CD4-positive, alpha-beta memory T cell (primary cell): ENCODE results near the gene CELF4. TPM values are rescaled to one million over a fixed set of nuclear protein-coding genes. Genes with fewer than 3 reads are reported as not detected.

Source experiments
- CTCF ChIA-PET: fragments of 350-600 bp; sonication (Branson Sonifier 250); formaldehyde crosslinking; loops from one replicate; lab custom pipeline; 2021; ENCODE audit warnings: inconsistent platforms; ENCODE audit not compliant: partially characterized antibody; lab: Charles Lee
- POLR2A ChIA-PET: fragments of 350-600 bp; sonication (Branson Sonifier 250); formaldehyde crosslinking; loops from one replicate; lab custom pipeline; 2021; ENCODE audit not compliant: partially characterized antibody; lab: Charles Lee
- DNase-seq, 5 donors: peaks; one replicate each; pipeline versions ENCODE4 v3.0.0 to v3.0.0-alpha.2; 2020 to 2022; ENCODE audit warnings: mixed read lengths in 1 of 5
- H3K27ac ChIP-seq: one replicate; pipeline ENCODE4 v1.7.0; 2013; ENCODE audit warnings: low read depth, low read length
- H3K27me3 ChIP-seq: 2 replicates; pipeline ENCODE4 v1.7.0; 2013; ENCODE audit warnings: mild to moderate bottlenecking, low read length, moderate library complexity; ENCODE audit not compliant: insufficient read depth
- H3K36me3 ChIP-seq: 2 replicates; pipeline ENCODE4 v1.7.0; 2013; ENCODE audit warnings: mild to moderate bottlenecking, low read length, moderate library complexity; ENCODE audit not compliant: insufficient read depth
- H3K4me1 ChIP-seq: 2 replicates; pipeline ENCODE4 v1.7.0; 2013; ENCODE audit warnings: mild to moderate bottlenecking, low read length, moderate library complexity; ENCODE audit not compliant: insufficient read depth
- H3K4me3 ChIP-seq, 2 donors: one replicate each; pipeline ENCODE4 v1.7.0; 2013; ENCODE audit warnings: low read length in 2 of 2, mild to moderate bottlenecking in 1 of 2
- H3K9me3 ChIP-seq, 2 donors: one replicate each; pipeline ENCODE4 v1.7.0; 2013; ENCODE audit warnings: low read length in 2 of 2, control low read depth in 1 of 2; ENCODE audit not compliant: control insufficient read depth in 1 of 2
- H3K27ac Mint-ChIP-seq, 7 donors: one replicate each; pipeline ENCODE4 v1.8.0; 2020 to 2021; ENCODE audit warnings: mixed read lengths in 7 of 7, mild to moderate bottlenecking in 6 of 7, inconsistent platforms in 3 of 7, moderate library complexity in 3 of 7
- H3K27me3 Mint-ChIP-seq, 2 donors: one replicate each; pipeline ENCODE4 v1.8.0; 2020 to 2021; ENCODE audit warnings: mixed read lengths in 2 of 2
- H3K36me3 Mint-ChIP-seq, 2 donors: one replicate each; pipeline ENCODE4 v1.8.0; 2020 to 2021; ENCODE audit warnings: mixed read lengths in 2 of 2, inconsistent platforms in 1 of 2, mild to moderate bottlenecking in 1 of 2
- H3K4me1 Mint-ChIP-seq, 4 donors: one replicate each; pipeline ENCODE4 v1.8.0; 2020 to 2021; ENCODE audit warnings: mixed read lengths in 4 of 4, mild to moderate bottlenecking in 1 of 4
- H3K4me3 Mint-ChIP-seq, 8 donors: one replicate each; pipeline ENCODE4 v1.8.0; 2020 to 2021; ENCODE audit warnings: mixed read lengths in 8 of 8, mild to moderate bottlenecking in 7 of 8, moderate library complexity in 6 of 8, inconsistent platforms in 3 of 8
- H3K9me3 Mint-ChIP-seq, 8 donors: one replicate each; pipeline ENCODE4 v1.8.0; 2020 to 2021; ENCODE audit warnings: mixed read lengths in 8 of 8, mild to moderate bottlenecking in 5 of 8, inconsistent platforms in 3 of 8, moderate library complexity in 1 of 8
- intact Hi-C: fragments of 100-400 bp; cut with micrococcal nuclease; formaldehyde crosslinking; loops from one replicate; pipeline ENCODE4 v1.15.1; 2023
- polyA plus RNA-seq, 2 donors: library from polyadenylated mRNA; unstranded; fragments of 300-500 nt; fragmentation: Illumina TruSeq; gene quantifications; one replicate each; pipeline ENCODE4 v1.2.3, GENCODE V29; 2021
- total RNA-seq, 2 experiments: library from RNA; stranded (reverse); gene quantifications; one replicate each; pipeline ENCODE4 v1.2.3, GENCODE V29; 2021

The CELF4 gene
- total and polyA plus RNA-seq, 4 experiments from 2014 or later = 0.23 TPM; not detected in 3

- POLR2A ChIA-PET = no interaction called here
- Mint-ChIP-seq H3K9me3 (no peaks in the 10 kb centered on the region), H3K27ac (no peak overlapping the region), H3K4me1 (no peaks in the 10 kb centered on the region), H3K4me3 (no peak overlapping the region), H3K27me3 (peaks cover 2 to 9% of the 10 kb centered on the region in 2 donors), H3K36me3 (no peaks in the 10 kb centered on the region)
- Histone ChIP-seq H3K4me3 (no peak overlapping the region), H3K27me3 (no peaks in the 10 kb centered on the region), H3K27ac (no peak overlapping the region), H3K9me3 (no peaks in the 10 kb centered on the region), H3K36me3 (no peaks in the 10 kb centered on the region), H3K4me1 (no peaks in the 10 kb centered on the region)
- no peak for DNase-seq
- CTCF ChIA-PET = no interaction called here
- intact Hi-C loops = no loop called here
Measured at GRCh38 chr18:37346048-37346447, 219.6 kb downstream of the CELF4 start.

GRCh38 chr18:37343542-37343851 is 222.1 kb downstream of the CELF4 start:
- H3K4me1 ChIP-seq = no peaks in the 10 kb centered on the region
- POLR2A ChIA-PET = no interaction called here
- H3K27me3 Mint-ChIP-seq = peaks cover 2 to 9% of the 10 kb centered on the region in 2 donors

GRCh38 chr18:37341473-37342086 is 224.0 kb downstream of the CELF4 start:
- POLR2A ChIA-PET = no interaction called here
- Histone ChIP-seq H3K36me3 (no peaks in the 10 kb centered on the region), H3K27me3 (no peaks in the 10 kb centered on the region), H3K4me1 (no peaks in the 10 kb centered on the region), H3K9me3 (no peaks in the 10 kb centered on the region), H3K27ac (no peak overlapping the region), H3K4me3 (no peak overlapping the region)
- Mint-ChIP-seq H3K4me1 (no peaks in the 10 kb centered on the region), H3K27ac (no peak overlapping the region), H3K36me3 (no peaks in the 10 kb centered on the region), H3K4me3 (no peak overlapping the region), H3K27me3 (peaks cover 2 to 7% of the 10 kb centered on the region in 2 donors), H3K9me3 (no peaks in the 10 kb centered on the region)
- DNase-seq = peak in 1 of 5 donors; percentile 2
- CTCF ChIA-PET = interaction anchor here (0.6 kb wide), 1 partner anchor 1238 kb away, joined by 3 read pairs; no protein-coding TSS in a partner anchor
- intact Hi-C loops = no loop called here

More at GRCh38 chr18:37343542-37343851, 222.1 kb downstream of the CELF4 start:
- DNase-seq = no peak
- Histone ChIP-seq H3K9me3 (no peaks in the 10 kb centered on the region), H3K27me3 (no peaks in the 10 kb centered on the region), H3K36me3 (no peaks in the 10 kb centered on the region), H3K4me3 (no peak overlapping the region), H3K27ac (no peak overlapping the region)
- no peaks in the 10 kb centered on the region for H3K36me3 Mint-ChIP-seq
- H3K4me1 Mint-ChIP-seq = no peaks in the 10 kb centered on the region
- CTCF ChIA-PET = interaction anchor here (1.3 kb wide), 1 partner anchor 25 kb away, joined by 3 read pairs; no protein-coding TSS in a partner anchor
- no peak overlapping the region for H3K27ac Mint-ChIP-seq
- no peaks in the 10 kb centered on the region for H3K9me3 Mint-ChIP-seq
- H3K4me3 Mint-ChIP-seq = no peak overlapping the region
- intact Hi-C loops = no loop called here

- intact Hi-C loops = no loop called here
- no peak for DNase-seq
- Histone ChIP-seq H3K9me3 (no peaks in the 10 kb centered on the region), H3K36me3 (no peaks in the 10 kb centered on the region), H3K4me3 (no peak overlapping the region), H3K27me3 (no peaks in the 10 kb centered on the region), H3K4me1 (no peaks in the 10 kb centered on the region), H3K27ac (no peak overlapping the region)
- no peaks in the 10 kb centered on the region for H3K36me3 Mint-ChIP-seq
- peaks cover 2 to 7% of the 10 kb centered on the region in 2 donors for H3K27me3 Mint-ChIP-seq
- POLR2A ChIA-PET = no interaction called here
- no peaks in the 10 kb centered on the region for H3K4me1 Mint-ChIP-seq
- CTCF ChIA-PET = no interaction called here
- no peaks in the 10 kb centered on the region for H3K9me3 Mint-ChIP-seq
- H3K27ac Mint-ChIP-seq = no peak overlapping the region
- no peak overlapping the region for H3K4me3 Mint-ChIP-seq
Measured at GRCh38 chr18:37341016-37341415, 224.6 kb downstream of the CELF4 start.

- Mint-ChIP-seq H3K27ac (no peak overlapping the region), H3K4me3 (no peak overlapping the region), H3K36me3 (no peaks in the 10 kb centered on the region), H3K9me3 (no peaks in the 10 kb centered on the region), H3K27me3 (peaks cover 3% of the 10 kb centered on the region in 2 donors), H3K4me1 (no peaks in the 10 kb centered on the region)
- Histone ChIP-seq H3K27ac (no peak overlapping the region), H3K4me1 (no peaks in the 10 kb centered on the region), H3K36me3 (no peaks in the 10 kb centered on the region), H3K27me3 (no peaks in the 10 kb centered on the region), H3K4me3 (no peak overlapping the region), H3K9me3 (no peaks in the 10 kb centered on the region)
- POLR2A ChIA-PET = no interaction called here
- intact Hi-C loops = no loop called here
- peak in 1 of 5 donors; percentile 23 for DNase-seq
- CTCF ChIA-PET = no interaction called here
Measured at GRCh38 chr18:37339701-37340215, 225.8 kb downstream of the CELF4 start.

- H3K36me3 ChIP-seq = no peaks in the 10 kb centered on the region
- intact Hi-C loops = no loop called here
- H3K27me3 ChIP-seq = no peaks in the 10 kb centered on the region
- H3K4me3 ChIP-seq = no peak overlapping the region
- H3K27ac ChIP-seq = no peak overlapping the region
- DNase-seq = no peak
- no peaks in the 10 kb centered on the region for H3K9me3 ChIP-seq
- no peaks in the 10 kb centered on the region for H3K36me3 Mint-ChIP-seq
- H3K4me1 Mint-ChIP-seq = no peaks in the 10 kb centered on the region
- peaks cover 0 to 2% of the 10 kb centered on the region in 2 donors for H3K27me3 Mint-ChIP-seq
- ChIA-PET CTCF (no interaction called here), POLR2A (no interaction called here)
- no peak overlapping the region for H3K27ac Mint-ChIP-seq
- no peaks in the 10 kb centered on the region for H3K4me1 ChIP-seq
- H3K4me3 Mint-ChIP-seq = no peak overlapping the region
- no peaks in the 10 kb centered on the region for H3K9me3 Mint-ChIP-seq
Measured at GRCh38 chr18:37336568-37337285, 228.9 kb downstream of the CELF4 start.

GRCh38 chr18:37335409-37335736 is 230.2 kb downstream of the CELF4 start:
- Mint-ChIP-seq H3K4me1 (no peaks in the 10 kb centered on the region), H3K9me3 (no peaks in the 10 kb centered on the region), H3K36me3 (no peaks in the 10 kb centered on the region), H3K27me3 (peaks cover 0 to 2% of the 10 kb centered on the region in 2 donors), H3K4me3 (no peak overlapping the region), H3K27ac (no peak overlapping the region)
- no peak for DNase-seq
- Histone ChIP-seq H3K27me3 (no peaks in the 10 kb centered on the region), H3K9me3 (no peaks in the 10 kb centered on the region), H3K4me1 (no peaks in the 10 kb centered on the region), H3K27ac (no peak overlapping the region), H3K36me3 (no peaks in the 10 kb centered on the region), H3K4me3 (no peak overlapping the region)
- CTCF ChIA-PET = interaction anchor here (1.0 kb wide), 1 partner anchor 13 kb away, joined by 3 read pairs; no protein-coding TSS in a partner anchor
- intact Hi-C loops = no loop called here
- POLR2A ChIA-PET = no interaction called here
